Stimulated activated CD8-positive, alpha-beta memory T cell treated with anti-CD3 and anti-CD28 coated beads, Interleukin-2, amount 100 ng/mL, for 48 hours (primary cell): ENCODE measurements around the gene CRYBA2.

Experiments
- DNase-seq, 2 donors: peaks; one replicate each; pipeline ENCODE4 v3.0.0-alpha.2; 2020; ENCODE audit warnings: low read depth in 2 of 2

The CRYBA2 gene, protein sequence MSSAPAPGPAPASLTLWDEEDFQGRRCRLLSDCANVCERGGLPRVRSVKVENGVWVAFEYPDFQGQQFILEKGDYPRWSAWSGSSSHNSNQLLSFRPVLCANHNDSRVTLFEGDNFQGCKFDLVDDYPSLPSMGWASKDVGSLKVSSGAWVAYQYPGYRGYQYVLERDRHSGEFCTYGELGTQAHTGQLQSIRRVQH

DNA sequence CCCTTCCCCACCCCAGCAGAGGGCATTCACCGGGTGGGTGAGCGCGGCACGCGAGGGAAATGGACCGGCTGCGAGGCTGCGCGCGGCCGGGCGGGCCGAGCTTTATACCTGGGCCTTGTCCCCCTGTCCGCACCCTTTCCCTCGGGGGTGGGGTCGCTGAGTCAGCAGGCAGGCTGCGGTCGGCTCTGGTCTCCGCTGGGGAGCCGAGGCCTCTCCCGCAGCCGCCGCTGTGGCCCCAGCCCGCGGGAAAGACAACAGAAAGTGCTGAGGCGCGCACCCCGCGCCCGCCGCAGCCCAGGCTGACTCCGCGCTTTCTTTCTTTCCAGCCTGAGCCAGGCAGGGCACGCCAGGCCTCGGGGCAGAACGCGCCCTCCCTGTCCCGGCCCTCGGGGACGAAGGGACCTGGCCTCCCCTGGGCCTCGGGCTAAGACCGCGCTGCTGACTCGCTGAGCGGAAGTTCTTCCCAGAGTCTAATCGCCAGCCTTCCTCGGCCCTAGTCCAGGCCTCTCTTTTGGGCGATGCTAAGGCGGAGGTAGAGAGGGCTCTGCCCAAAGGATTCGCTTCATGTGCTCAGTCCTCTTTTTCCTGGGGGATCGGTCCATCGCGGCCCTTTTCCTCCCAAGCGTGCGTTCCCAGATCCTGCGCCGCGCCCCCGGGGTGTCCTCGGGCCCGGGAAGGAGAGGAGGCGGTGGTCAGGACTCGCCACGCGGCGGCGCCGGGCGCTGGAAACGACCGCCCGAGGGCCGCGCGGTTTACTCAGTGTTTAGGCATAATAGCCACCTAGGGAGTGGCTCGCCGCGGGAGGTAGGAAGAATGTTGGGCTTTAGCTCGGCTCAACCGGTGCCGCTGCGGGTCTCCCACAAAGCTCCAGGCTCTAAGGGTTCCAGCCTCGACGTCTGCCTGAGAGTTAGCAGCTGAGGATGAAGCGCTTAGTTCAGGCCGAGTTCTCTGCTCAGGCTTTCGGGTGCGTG is at the start of gene CRYBA2:
TSS of gene CRYBA2 (minus strand) at position 78 of the 971 bp plus-strand sequence. CDS start 246 bp downstream, outside the sequence.
- DNase-seq, result no peak

DNA sequence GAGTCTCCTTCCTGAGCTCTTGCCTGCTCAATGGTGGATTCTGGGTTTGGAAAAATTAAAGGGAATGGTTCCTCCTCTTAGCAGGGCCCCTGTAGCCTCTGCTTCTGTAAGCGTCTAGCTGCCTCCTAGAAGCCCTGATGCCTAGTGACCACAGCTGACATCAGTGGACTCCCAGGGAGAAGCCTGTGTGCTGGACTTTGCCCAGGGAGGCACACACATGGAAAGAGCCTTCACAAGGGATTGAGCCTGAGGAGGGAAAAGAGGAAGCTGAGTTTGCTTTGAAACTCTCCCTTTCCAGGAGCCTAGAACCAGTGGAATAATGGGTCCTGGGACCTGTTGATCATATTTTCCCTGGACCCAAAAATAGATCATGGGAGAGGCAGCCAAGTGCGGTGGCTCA is 49.5 kb upstream of the CRYBA2 start:
- no peak for DNase-seq

DNA sequence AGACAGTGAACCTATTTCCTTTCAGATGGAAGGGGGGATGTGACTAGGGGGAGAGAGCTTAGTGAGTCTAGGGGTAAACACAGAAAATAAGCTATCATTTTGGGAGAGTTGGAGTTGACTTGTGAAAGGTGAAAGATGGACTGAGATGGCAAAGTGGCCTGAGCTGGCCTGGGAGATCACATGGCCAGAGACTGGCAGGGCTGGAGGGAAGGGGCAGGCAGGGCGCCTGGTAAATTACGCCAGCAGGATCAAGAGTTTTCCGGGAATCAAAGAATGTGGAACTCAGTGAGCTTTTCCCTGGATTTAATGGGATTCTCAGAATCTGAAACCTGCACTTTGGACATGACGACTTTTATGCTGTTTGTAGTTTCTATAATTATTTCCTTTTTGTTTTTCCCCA is 48.9 kb upstream of the CRYBA2 start:
- no peak for DNase-seq

DNA sequence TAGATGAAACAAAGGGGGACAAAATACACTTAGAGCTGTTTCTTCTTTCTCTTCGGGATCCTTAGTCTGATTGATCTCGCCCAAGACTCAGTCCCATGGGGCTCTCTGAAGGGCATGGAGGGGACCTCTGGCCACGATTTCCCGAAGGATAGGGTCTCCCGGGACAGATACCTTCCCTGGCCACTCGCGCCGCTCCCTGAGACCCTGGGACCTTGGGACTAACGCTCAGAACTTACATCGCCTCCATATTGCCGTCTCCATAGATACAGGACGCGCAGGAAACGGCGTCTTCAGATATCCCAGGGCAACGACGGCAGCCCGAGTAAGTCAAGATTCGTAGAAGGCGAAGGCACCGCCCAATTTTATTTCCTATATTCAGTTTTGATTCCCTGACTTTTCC is 48.0 kb upstream of the CRYBA2 start, which contains the start of gene CFAP65:
TSS of gene CFAP65 (minus strand) at position 265 of the 400 bp plus-strand sequence. CDS start 2,468 bp downstream, outside the sequence.
- DNase-seq, result no peak

DNA sequence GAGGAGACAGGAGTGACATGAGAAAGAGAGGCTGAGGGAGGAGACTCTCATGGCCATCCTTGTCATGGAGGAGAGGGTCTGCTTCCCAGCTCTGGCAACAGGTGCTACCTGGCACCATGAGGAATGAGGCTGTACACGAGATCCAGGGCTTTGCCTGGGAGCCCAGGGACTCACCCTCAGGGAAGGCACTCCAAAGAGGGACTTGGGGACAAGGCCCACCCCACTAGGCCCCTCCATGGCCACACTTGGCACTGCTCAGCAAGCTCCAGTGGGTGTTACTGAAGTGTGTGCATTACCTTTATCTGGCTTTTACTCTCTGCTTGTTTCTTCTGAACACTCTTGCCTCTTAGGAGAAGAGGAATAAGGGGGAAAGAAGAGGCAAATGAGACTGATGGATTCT is 45.4 kb upstream of the CRYBA2 start:
- no peak for DNase-seq

DNA sequence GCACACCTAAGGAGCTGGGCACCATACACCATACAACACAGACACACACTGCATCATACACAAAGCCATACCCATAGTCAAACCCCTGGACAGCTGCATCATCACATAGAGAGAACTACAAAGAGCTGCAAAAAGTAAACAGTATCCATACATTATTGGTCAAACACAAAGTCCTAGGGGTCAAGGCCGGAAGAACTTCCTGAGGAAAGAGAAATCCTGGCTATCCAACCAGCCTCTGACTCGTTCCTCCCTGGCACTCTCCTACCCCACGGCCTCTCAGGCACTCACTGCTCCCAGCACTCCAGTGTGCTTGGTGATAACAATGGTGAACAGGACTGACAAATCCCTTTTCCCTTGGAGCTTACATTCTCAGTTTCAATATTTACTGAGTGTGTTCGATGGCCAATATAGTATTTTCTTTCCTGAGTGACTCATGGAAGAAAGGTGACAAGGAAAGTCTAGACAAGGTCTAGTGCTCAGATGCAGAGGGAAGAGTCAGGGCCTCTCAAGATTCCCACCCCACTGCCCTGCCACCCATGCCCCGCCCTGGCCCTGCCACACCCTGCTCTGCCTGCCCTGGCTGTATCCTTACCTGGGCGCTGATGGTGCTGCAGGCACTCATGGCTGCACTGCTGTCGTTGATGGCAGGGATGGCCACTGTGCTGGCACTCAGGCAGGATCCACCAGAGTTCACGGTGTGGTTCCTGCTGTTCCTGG is 44.7 kb upstream of the CRYBA2 start:
- no peak for DNase-seq

DNA sequence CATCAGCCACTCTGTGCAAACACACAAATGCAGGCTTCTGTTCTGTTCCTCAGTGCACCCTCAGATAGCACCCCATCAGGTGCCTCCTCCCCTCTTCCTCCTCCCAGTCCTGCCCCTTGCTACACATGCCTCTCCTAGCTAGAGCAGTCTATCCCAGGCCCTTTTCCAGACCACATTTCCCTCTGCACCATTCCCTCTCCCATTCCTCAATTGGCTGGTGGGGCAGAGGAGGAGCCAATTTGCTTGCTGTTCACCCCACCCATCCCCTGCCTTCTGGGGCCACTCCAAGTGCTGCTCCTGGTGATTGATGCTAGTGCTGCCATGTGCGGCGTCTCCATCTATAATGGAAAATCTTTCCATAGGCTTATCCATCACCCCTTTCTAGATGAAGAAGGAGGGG is 42.7 kb upstream of the CRYBA2 start:
- no peak for DNase-seq

DNA sequence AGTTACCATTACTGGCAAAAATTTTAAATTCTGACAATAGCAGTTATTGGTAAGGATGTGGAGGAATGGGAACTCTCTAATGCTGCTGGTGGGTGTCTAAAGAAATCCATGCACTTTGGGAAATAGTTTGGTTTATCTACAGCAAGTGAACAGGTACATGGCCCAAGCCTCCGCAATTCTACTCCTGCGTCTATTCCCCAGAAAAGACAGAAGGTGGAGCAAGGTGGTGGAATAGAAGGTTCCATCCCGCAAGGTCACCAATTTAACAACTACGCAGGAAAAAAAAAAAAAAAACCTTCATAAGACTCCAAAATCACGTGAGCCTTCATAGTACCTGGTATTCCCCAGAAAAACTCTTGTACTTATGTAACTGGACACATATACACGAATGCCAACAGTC is 41.6 kb upstream of the CRYBA2 start:
- no peak for DNase-seq

DNA sequence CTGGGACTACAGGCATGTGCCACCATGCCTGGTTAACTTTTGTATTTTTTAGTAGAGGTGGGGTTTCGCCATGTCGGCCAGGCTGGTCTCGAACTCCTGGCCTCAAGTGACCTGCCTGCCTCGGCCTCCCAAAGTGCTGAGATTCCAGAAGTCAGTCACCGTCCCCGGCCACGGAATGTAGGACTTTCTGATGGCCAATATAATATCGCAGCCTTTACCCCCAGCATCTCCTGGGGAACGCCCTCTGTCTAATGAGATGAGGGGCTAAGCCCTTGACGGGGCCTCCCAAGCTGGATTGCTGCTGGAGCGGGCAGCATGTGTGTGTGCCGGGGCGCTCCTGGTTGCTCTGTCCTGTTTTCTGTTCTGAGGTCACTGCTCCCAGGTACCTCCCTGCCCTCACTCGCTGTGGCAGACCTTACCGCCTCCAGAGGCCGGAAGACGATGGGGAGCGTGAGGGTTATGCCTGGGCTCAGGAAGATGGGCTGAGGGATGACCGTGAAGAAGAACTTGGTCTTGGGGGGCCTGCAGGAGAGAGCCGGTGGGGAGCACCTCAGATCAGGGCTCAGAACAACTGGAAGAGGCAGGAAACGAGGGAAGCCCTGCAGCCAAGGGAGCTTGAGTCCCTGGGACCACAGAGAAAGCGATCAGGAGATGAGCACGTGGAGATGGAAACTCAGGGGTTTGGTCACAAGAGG is 39.0 kb upstream of the CRYBA2 start:
- DNase-seq, result no peak

DNA sequence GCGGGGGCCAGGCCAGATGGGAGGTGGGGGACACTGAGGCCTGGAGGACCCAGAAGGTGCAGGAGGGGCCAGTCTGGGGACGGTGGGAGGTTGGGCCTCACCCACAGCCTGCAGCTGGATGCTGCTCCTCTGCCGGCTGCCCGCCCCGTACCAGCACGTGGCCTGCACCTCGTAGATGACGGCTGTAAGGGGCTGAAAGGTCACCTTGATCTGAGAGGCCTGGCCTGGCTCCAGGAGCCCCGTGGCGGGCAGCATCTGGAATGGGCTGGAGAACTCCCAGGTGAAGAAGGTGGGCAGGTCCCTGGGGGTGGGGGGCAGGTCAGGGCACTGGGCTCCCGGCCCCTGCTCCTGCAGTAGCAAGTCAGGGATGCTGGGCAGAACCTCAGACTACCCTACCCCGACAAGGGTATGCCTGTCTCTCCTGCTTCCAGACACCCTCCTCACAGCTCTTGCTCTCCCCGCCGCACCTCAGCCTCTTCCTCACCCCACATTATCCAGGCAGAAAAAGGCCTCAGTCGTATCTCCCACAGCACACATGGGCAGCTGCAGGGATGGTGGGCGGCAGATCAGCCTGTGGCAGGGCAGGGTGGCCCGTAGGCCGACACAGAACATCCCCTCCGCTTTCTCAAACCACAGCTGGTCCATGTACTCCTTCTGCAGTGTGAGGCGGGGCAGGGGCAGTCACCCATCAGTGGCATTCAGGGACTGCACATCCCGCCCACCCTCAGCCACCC is 38.0 kb upstream of the CRYBA2 start:
- no peak for DNase-seq

DNA sequence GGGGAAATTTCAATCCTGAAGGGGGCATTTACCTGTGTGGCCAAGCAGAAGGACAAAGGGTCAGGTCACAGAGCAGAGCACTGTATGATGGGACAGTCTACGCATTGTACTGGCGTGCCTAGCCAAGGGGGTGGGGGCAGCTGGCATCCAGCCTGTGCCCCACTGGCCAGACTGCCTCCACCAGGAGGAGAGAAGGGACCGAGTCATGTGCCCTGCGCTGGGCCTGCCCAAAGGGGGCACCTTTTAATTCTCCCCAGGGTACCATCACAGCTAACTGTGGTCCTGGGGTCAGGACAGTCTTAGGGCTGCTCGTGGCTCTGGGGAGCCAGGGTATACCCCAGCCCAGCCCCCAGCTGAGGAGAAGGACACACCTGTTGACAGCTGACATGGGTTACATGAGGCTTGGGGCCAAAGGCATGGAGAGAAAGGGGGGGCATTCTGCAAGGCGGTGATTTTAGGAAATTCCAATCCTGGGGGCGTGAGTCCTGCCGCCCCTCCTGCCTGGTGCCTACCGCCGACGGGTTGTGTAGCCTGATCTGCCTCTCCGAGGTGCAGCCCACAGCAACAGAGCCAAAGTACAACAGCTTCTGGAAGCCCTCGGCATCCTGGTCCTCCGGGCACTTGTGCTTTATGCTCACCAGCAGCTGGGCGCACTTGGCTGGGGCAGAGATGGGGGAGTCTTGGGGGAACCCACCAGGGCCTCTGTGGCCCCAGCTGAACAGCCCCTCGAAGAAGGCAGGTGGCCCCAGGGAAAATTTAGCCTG is 37.1 kb upstream of the CRYBA2 start:
- DNase-seq, result no peak

DNA sequence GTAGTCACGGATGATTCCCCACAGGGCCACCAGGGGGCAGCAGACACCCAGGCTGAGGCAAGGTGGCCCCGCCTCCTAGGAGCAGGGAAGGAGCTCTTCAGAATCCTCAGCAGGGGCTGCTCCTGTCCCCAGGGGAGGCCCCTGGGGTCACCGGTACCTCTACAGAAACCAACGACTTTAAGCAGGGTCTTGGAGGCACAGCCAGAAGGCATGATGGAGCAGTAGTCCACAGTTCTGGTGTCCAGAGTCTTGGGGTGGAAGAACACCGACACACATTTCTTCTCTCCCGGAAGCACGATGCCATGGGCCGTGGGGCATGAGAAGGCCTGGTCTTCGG is 36.6 kb upstream of the CRYBA2 start:
- peak; percentile 62 to 65 for DNase-seq

DNA sequence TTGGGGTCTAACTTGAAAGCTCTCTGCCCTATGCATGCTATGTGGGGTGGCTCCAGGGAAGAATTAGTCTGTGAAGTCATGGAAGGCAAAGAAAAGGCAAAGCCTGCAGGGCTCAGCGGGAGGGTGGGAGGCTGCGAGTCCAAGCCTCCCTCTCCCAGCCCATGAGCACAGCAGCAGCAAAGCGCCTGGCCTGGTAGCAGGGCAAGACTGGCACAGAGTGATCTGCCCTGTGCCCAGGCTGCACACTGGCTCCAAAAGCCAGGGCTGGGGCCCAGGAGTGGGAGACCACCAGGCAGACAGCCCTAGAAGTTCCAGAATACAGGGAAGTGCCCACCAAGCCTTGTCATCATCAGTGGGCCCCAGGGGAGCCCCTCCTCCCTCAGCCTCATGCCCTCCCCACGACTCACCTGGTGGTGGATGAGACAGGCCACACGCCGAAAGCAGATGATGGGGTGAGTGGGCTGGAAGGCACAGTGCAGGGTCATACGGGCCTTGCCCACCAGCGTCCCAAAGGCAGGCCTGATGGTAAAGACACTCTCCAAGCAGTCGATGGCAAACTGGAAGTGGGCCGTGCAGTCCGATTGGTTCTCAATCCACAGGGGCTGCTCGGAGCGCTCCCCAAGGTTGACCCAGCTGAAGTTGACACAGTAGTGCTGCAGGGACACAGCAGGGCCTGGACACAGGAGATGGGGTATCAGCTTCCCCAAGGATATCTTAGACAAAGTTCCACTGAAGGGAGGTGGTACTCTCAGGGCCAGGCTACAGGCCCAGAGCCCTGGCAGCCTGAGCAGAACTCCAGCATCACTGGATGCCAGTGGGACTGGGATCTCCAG is 36.0 kb upstream of the CRYBA2 start:
- no peak for DNase-seq

DNA sequence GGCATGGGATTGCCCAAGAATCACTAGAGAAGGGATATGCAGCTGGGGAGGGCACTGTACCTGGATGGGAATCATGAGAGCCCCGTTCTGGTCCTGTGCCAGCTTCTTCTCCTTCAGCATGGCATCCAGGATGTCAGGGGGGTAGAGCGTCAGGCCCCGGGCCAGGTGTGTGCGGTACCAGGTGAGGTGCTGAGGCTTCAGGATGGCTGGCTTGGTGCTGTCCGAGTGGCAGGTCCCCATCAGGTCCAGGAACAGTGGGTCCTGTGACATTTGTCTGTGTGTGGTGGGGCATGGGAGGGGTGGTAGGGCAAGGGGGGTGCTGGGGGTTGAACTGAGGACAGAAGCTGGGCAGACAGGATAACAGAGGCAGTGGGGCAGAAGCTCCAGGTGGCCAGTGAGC is 34.9 kb upstream of the CRYBA2 start:
- DNase-seq, result no peak

DNA sequence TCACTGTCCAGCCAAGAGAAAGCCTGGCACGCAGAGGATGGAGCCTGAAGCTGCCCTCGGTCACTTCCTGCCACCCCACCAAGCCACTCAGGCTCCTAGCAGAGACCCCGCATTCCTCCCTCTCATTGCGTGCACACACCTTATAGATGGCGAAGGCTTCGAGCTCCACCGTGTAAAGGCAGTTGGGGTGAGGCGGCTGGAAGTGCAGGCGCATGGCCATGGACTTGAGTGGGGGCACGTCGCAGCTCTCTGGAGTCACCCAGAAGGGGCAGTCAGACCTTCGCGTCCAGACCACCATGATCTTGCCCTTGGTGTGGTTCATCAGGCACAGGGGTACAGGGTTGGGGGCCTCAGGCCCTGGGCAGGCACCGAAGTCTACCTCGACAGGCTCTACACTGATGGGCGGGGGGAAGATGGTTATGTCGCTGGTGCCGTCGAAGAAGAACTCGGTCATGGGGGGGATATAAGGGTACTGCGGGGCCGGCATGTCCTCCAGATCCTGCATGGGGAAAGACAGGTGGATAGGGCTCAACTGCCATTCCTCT is 34.4 kb upstream of the CRYBA2 start:
- DNase-seq, result no peak

DNA sequence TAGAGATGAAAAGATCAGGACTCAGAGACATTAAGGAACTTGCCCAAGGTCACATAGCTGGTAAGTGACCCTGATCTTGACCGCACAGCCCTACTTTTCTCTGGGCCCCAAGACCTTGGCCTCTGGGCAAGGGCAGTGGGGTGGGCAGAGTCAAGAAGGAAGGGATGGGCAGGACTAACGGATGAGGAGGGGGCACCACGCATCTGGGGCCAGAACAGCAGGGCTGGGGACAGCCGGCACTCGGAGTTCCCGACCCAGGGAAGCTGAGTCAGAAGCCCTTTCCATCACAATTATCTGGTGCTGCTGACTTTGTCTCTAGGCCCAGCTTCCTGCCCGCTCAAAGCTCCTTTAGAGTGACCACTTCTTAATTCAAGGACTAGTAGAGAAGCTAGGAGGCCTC is 33.7 kb upstream of the CRYBA2 start:
- no peak for DNase-seq

DNA sequence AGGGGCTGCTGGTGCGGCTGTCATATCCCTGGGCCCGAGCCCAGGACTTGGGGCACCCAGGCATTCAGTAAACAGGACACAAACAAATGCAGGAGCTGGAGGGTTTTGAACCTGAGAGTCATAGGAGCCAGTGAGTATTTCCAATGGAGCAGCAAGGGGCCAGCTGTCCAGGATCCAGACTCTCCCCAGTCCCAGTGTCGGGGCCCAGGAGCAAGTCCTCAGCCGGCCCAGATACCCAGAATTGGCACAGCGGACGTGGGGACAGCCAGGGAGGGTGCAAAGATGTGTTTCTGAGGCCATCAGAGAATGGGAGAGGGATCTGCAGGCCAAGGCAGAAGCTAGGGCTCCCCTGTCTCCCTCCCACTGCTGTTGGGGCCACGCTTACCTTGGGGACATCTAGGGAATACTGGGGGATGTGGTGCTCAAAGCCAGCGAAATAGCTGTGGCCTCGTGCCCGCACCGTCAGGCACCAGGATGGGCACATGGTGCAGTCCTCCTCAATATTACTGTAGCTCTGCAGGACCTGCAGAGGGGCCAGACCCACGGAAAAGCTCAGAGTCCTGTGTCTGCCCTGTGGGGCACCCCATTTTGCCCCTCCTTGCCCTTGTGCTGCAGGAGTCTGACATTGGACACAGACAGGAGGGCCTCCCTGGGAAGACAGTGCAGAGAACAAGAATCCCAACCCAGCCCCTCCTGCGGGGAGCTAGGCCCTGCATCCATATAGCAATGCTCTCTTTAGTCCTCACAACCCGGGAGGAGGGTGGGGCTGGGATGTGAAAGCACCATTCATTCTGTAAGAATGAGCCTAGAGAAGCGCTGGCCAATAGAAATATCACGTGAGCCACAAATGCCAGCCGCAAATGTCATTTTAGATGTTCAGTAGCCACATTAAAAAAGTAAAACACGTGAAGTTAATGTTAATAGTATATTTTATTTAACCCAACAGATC is 32.7 kb upstream of the CRYBA2 start:
- DNase-seq, result no peak

DNA sequence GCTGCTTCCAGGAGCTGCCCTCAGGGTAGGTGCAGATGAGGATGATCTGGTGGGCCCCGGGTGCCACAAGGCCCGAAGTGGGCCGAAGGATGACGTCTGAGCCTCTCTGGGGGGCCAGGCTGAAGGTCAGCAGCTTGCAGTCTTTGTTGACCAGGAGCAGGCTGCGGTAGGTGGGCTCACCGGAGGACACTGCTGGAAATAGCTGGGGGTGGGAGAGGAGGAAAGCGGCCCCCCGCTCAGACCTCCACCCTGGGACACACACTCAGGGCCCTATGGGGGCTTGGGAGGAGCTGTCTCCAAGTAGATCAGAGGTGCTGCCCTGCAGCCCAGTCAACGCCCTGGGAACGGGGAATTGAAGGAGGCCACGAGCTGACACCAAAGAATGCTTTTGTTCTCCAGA is 30.8 kb upstream of the CRYBA2 start:
- no peak for DNase-seq
